HG03108 (cell line): ENCODE results near the gene MOB3A.
"Not testable (repeated sequence)": the region's sequence is repeated elsewhere in the genome, so short reads cannot be mapped to it uniquely, and the experiment has no call there.

Experiments used
- ATAC-seq: cut with Tn5 transposase; IDR thresholded peaks from one replicate; pipeline ENCODE4 v1.9.1; 2021; ENCODE audit warnings: moderate library complexity; ENCODE audit not compliant: unreplicated experiment

MOB3A gene

DNA sequence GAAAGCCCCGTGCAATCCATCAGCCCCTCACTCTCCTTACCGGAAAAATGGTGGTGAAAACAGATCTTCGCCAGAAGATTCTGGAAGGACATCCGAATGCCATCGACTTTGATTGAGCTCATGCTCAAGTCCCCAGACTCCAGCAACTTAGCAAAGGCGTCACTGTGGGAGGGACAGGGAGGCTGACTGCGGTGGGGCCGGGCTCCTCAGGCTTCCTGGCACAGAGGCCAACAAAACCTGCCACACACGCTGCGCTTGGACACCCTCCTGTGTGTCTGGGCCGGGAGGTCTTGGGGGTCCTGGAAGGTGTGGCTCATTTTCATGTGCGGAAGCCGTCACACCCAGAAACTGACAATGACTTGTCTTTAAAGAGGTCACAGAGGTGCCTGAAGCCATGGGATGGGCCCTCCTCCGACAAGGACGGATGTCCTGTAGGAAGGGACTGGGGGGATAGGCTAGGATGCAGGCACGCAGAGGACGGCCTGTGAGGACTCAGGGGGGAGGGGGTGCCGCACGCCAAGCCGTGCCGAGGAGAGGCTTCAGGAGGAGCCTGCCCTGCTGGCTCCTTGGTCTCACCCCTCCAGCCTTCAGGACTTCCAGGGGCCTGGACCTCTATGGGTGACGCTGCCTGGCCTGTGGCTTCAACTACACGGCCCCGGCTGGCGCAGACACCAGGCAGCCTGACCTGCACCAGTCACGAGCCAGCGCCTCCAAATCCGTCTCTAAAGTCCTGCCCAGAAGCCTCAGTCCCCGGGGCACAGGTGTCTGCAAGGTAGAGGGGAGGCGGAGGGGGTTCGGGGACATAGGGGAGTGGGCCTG, 13.1 kb upstream of the MOB3A start:
- no peak for ATAC-seq

- ATAC-seq = no peak
Measured at GRCh38 chr19:2108251-2109016, 12.3 kb upstream of the MOB3A start.

DNA sequence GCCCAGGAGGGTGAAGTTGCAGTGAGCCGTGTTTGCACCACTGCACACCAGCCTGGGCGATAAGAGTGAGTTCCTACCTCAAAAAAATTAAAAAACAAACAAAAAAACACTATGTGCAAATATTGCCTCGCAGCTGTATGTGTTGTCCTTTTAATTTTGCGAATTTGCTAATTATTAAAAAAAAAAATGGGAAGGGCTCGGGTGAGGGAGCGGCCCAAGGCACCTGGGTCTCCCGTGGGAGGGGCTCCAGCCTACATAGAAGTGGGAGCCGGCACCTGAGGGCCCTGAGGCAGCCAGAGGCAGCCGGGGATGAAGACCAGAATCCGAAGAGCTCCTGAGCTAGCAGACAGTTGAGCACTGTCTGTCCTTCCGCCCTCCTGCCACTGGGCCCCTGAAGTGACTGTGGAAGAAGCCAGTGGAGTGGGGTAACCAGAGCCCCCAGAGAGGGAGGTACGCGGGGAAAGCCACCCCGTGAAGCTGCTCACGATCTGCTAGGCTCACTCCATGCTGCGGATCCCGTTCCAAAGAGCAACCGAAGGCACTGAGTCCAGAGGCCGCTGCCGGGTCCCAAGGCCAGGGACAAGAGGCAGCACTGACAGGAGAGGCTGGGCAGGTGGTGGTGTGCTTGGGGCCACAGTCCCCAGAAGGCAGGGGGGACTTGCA, 7.0 kb upstream of the MOB3A start:
- ATAC-seq = no peak

GRCh38 chr19:2101417-2102335, 5.5 kb upstream of the MOB3A start:
- no peak for ATAC-seq

DNA sequence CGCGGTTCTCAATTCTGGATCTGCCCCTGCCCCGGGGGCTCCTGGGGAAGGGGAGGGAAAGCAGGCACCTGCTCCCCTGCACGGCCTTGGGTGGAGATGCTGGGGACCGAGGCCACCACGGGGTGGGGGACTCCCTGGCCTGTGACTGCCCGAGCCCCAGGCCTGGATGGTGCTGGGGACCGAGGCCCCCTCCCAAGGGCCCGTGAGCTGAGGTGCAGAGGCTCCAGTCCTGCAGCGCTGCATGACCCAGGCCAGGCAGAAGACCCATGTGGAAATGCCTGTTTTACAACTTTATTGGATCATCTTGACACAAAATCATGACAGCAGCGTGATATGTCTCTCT, 4.6 kb upstream of the MOB3A start:
- ATAC-seq = no peak

DNA sequence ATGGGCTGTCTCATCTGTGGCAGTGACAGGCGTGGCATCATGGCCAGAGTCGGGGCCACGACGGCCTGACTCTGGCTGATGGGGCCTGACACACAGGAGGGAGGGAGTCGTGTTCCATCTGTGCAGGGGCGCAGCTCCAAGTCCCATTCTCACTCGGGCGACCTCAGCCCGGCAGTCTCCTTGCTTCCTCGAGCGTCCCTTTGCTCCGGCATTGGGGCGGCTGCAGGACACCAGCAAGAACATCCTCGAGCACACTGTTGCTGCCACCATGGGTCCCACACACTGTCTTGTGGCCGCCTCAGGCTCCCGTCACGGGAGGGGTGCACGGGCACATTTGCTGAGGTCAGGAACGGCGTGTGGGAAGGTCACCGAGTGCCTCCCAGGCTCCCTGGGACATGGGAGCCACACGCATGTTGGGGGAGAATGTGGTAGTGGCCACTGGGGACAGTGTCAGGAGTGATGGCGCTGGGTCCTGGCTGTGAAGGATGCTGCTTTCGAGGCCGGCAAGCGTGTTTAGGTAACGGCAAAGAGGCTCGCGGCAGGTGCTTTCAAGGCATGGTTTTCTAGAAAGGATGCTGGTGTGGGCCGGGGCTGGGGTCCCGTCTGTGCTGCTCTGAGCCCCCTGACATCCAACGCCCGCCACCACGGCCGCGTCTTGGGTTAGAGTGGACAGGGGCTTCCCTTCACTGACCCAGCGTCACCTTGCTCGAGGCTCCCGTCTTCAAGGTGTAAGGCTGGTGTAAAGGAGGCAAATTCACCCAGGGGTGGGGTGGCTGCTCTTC, 4.0 kb upstream of the MOB3A start:
- no peak for ATAC-seq

GRCh38 chr19:2099054-2099501, 3.0 kb upstream of the MOB3A start:
- ATAC-seq = no peak

GRCh38 chr19:2097886-2098327, 1.8 kb upstream of the MOB3A start:
- ATAC-seq = no peak

GRCh38 chr19:2097203-2097885, 1.2 kb upstream of the MOB3A start:
- no peak for ATAC-seq

DNA sequence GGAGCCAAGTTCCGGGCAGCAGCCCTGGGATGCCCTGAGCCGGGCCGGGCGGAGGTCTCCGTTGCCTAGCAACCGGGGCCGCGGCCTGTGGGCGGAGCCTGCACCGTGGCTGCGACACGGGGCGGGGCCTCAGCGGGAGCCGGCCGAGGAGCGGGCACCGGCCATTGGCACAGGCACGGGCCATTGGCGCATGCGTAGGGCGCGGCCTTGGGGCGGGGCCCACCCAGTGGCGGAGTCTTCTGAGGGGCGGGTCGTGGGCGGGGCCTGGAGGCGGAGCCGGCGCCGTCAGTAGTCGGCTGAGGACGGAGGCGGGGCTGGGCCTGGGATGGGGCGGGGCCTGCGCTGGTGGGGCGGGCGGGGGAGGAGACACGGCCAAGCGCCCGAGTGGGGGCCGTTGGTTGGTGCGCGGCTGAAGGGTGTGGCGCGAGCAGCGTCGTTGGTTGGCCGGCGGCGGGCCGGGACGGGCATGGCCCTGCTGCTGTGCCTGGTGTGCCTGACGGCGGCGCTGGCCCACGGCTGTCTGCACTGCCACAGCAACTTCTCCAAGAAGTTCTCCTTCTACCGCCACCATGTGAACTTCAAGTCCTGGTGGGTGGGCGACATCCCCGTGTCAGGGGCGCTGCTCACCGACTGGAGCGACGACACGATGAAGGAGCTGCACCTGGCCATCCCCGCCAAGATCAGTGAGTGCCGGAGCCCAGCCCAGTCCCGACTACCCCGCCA, 515 bp upstream of the MOB3A start, which contains the start of gene IZUMO4:
IZUMO4 (plus strand) TSS at position 436 of the 723 bp plus-strand sequence; CDS start at position 467, 31 bp downstream.
- ATAC-seq = peak; percentile 66

DNA sequence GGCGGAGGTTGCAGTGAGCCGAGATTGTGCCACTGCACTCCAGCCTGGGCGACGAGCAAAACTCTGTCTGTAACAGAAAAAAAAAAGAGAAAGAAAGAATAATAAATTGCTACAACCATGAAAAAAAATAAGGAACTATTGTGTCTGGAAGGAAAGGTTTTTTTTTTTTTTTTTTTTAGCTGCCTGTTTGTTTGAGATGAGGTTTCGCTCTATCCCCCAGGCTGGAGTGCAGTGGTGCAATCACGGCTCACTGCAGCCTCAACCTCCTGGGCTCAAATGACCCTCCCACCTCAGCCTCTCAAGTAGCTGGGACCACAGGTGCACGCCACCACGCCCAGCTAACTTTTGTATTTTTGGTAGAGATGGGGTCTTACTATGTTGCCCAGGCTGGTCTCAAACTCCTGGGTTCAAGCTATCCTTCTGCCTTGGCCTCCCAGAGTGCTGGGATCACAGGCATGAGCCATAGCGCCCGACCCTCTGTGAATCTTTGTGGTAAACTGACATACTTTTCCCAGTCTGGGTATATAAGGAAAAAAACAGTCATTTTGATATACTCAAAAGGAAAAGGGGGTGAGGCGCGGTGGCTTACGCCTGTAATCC, 4.1 kb downstream of the MOB3A start:
- ATAC-seq = not testable (repeated sequence)

DNA sequence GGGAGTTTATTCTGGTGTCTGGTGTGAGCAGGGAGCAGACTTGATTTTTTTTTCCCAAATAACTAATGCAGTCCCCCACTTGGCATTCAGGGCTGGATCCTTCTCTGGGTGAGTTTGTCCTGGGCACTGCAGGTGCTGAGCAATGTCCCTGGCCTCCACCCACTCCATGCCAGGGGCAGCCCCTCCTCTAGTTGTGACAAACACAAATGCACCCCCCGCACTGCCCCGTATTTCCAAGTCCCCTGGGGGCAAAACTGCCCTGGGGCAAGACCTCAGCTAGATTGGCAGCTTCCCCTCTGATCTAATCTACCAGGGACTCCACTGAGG, 6.4 kb downstream of the MOB3A start:
- peak; percentile 8 for ATAC-seq

GRCh38 chr19:2089001-2089711, 7.0 kb downstream of the MOB3A start:
- no peak for ATAC-seq

DNA sequence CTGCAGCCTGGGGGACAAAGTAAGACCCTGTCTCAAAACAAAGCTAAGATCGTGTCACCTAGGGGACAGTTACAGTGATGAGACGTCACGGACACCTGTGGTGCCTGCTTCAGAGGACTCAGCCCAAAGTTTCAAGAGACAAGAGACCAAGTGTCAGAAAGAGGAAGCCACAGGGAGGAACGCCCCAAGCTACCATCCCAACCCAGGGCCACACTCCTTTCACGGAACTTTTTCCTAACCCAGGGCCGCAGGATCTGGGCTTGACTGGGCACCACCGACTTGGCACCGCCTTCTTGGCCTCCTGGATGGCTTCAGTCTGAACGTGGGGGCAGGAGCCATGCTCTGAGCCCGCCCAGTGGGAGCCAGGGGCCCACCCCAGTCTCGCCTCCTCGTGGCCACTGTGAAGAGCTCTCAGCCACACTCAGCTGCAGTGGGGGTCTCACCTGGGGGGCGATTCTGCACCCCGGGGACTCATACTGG, 8.5 kb downstream of the MOB3A start:
- ATAC-seq = peak; percentile 23

GRCh38 chr19:2086695-2087620, 9.2 kb downstream of the MOB3A start:
- peak; percentile 20 for ATAC-seq

GRCh38 chr19:2084993-2085720, 11.0 kb downstream of the MOB3A start:
- peak; percentile 20 for ATAC-seq
